Cardiac muscle cell (in vitro differentiated cells and primary cell): ENCODE measurements around the gene OSGIN1. TPM values are rescaled to one million over a fixed set of nuclear protein-coding genes. Genes with fewer than 3 reads are reported as not detected.

Experiments
- DNase-seq, 2 donors: peaks; one replicate each; pipeline versions ENCODE4 v3.0.0 to v3.0.0-alpha.2; 2010 to 2017; ENCODE audit warnings: low read depth in 1 of 2, low spot score in 1 of 2
- H3K27ac ChIP-seq: fragments of 200-600 bp; sonication (generic); 2 replicates; pipeline ENCODE4 v1.5.1; 2016
- H3K27me3 ChIP-seq: fragments of 200-600 bp; sonication (generic); 2 replicates; pipeline ENCODE4 v1.6.0; 2016; ENCODE audit warnings: control low read depth
- H3K36me3 ChIP-seq: fragments of 200-600 bp; sonication (generic); 2 replicates; pipeline ENCODE4 v1.5.1; 2016; ENCODE audit warnings: control low read depth
- H3K4me1 ChIP-seq: fragments of 200-600 bp; sonication (generic); 2 replicates; pipeline ENCODE4 v1.8.1; 2017; ENCODE audit warnings: low read depth, mild to moderate bottlenecking, mixed run types
- H3K4me3 ChIP-seq: fragments of 200-600 bp; sonication (generic); 2 replicates; pipeline ENCODE4 v1.5.1; 2016; ENCODE audit warnings: mild to moderate bottlenecking
- H3K9me3 ChIP-seq: fragments of 200-600 bp; sonication (generic); 2 replicates; pipeline ENCODE4 v1.5.1; 2017; ENCODE audit warnings: low read depth, mild to moderate bottlenecking, control low read depth
- CTCF ChIP-seq: IDR thresholded peaks from 2 replicates; pipeline ENCODE4 v1.5.1; 2012; ENCODE audit warnings: low read depth, mild to moderate bottlenecking, low read length
- polyA plus RNA-seq: library from polyadenylated mRNA; unstranded; fragments of >200 nt; fragmentation: Nextera tagmentation; extraction: Ambion mirVana; gene quantifications from 2 replicates; pipeline ENCODE4 v1.2.1, GENCODE V29; 2016
- total RNA-seq: library from RNA; depleted of rRNA; stranded (reverse); fragments of >200 nt; gene quantifications from 2 replicates; pipeline ENCODE4 v1.2.3, GENCODE V29; 2016

Gene OSGIN1
- total and polyA plus RNA-seq, 2 experiments from 2014 or later = 0.76 to 3.4 TPM

- Histone ChIP-seq H3K4me1 (no peaks in the 10 kb centered on the region), H3K27me3 (peaks cover 12% of the 10 kb centered on the region), H3K4me3 (no peak overlapping the region), H3K36me3 (no peaks in the 10 kb centered on the region), H3K9me3 (no peaks in the 10 kb centered on the region), H3K27ac (no peak overlapping the region)
- DNase-seq = no peak
- no peak for TF ChIP-seq CTCF
These were observed 16.0 kb downstream of the OSGIN1 start for GRCh38 chr16:83968891-83969649.

- H3K27ac ChIP-seq = no peak overlapping the region
- no peaks in the 10 kb centered on the region for H3K36me3 ChIP-seq
- H3K9me3 ChIP-seq = no peaks in the 10 kb centered on the region
- H3K4me1 ChIP-seq = no peaks in the 10 kb centered on the region
- peaks cover 12% of the 10 kb centered on the region for H3K27me3 ChIP-seq
- no peak for TF ChIP-seq CTCF
- no peak overlapping the region for H3K4me3 ChIP-seq
- no peak for DNase-seq
These were observed 16.9 kb downstream of the OSGIN1 start for GRCh38 chr16:83969771-83970429.

GRCh38 chr16:83970430-83970815 lies 17.4 kb downstream of the OSGIN1 start:
- no peak for DNase-seq
- H3K9me3 ChIP-seq = no peaks in the 10 kb centered on the region
- H3K27ac ChIP-seq = no peak overlapping the region
- H3K4me1 ChIP-seq = no peaks in the 10 kb centered on the region
- H3K36me3 ChIP-seq = no peaks in the 10 kb centered on the region
- peaks cover 12% of the 10 kb centered on the region for H3K27me3 ChIP-seq
- H3K4me3 ChIP-seq = no peak overlapping the region
- TF ChIP-seq CTCF = no peak

- Histone ChIP-seq H3K9me3 (no peaks in the 10 kb centered on the region), H3K27me3 (peaks cover 12% of the 10 kb centered on the region), H3K27ac (no peak overlapping the region), H3K4me1 (no peaks in the 10 kb centered on the region), H3K36me3 (no peaks in the 10 kb centered on the region), H3K4me3 (no peak overlapping the region)
- TF ChIP-seq CTCF = no peak
- no peak for DNase-seq
These were observed 18.4 kb downstream of the OSGIN1 start for GRCh38 chr16:83971165-83972130.

GRCh38 chr16:83972256-83973008 lies 19.4 kb downstream of the OSGIN1 start:
- Histone ChIP-seq H3K9me3 (no peaks in the 10 kb centered on the region), H3K4me3 (no peak overlapping the region)

More at GRCh38 chr16:83972256-83973008, 19.4 kb downstream of the OSGIN1 start:
- H3K27ac ChIP-seq = no peak overlapping the region
- no peaks in the 10 kb centered on the region for H3K4me1 ChIP-seq
- no peak for DNase-seq
- H3K27me3 ChIP-seq = peaks cover 12% of the 10 kb centered on the region
- no peak for TF ChIP-seq CTCF
- H3K36me3 ChIP-seq = no peaks in the 10 kb centered on the region
